Measurements from ENCODE around the gene CAMTA1. TPM values are rescaled to one million over a fixed set of nuclear protein-coding genes. Genes with fewer than 3 reads are reported as not detected.

The CAMTA1 gene
- total and polyA plus RNA-seq, 9 of the 15 experiments (the other 6 are each of a cell fraction or from before 2014, with no cell fraction given): 43.9 to 161 (median 65.9) TPM

DNA sequence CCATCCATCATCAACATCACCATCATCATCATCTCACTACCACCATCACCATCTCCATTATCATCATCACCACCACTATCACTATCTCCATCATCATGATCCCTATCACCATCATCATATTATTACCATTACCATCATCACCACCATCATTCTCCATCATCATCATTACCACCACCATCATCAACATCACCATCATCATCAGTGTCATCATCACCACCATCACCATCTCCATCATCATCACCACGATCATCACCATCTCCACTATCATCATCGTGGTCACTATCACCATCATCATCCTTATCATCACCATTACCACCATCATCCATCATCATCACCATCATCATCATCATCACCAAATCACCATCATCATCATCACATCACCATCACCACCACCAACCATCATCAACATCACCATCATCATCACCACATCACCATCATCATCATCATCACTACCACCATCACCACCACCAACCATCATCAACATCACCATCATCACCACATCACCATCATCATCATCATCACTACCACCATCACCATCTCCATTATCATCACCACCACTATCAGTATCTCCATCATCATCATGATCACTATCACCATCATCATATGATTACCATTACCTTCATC, 783.8 kb downstream of the CAMTA1 start:
- peaks cover under 1 to 27% of the 10 kb centered on the region in 2 experiments; a peak in 4 of 5 replicates for H3K27me3 ChIP-seq (ENCODE audit: control insufficient read depth in 2 of 2, insufficient read depth in 2 of 2, low read length in 2 of 2)
- intact Hi-C loops (cut with micrococcal nuclease) (no loop called here), in situ Hi-C loops (cut with MboI) (no loop called here)
- no peaks in the 10 kb centered on the region; the same call in 1 of the 2 replicates for H4K20me1 ChIP-seq (replicated peaks; ENCODE audit: control insufficient read depth, insufficient read depth, low read length)
- ChIA-PET CTCF (ENCODE audit: low intra/inter-chr PET ratio) (no interaction called here), POLR2A (no interaction called here)
- no peak overlapping the region for H3K9ac ChIP-seq (ENCODE audit: insufficient read depth in 1 of 2, low read depth in 2 of 2, low read length in 2 of 2)
- no TSS peak for BruUV-seq (replicated peaks)
- H3K9me1 ChIP-seq (ENCODE audit: control insufficient read depth, insufficient read depth, low read length): no peaks in the 10 kb centered on the region
- no peaks in the 10 kb centered on the region for H3K79me2 ChIP-seq (ENCODE audit: control insufficient read depth, insufficient read depth, low read length)
- DNase-seq (ENCODE audit: extremely low read depth in 1 of 4, low spot score in 3 of 4): no peak
- no peaks in the 10 kb centered on the region; the same call in 1 of the 2 replicates for H3K9me3 ChIP-seq (replicated peaks; ENCODE audit: control insufficient read depth, insufficient read depth, low read depth, low read length)
- H3K36me3 ChIP-seq (ENCODE audit: control insufficient read depth, insufficient read depth, low read length): no peaks in the 10 kb centered on the region
- no peak overlapping the region for H3K27ac ChIP-seq (ENCODE audit: extremely low read depth, low read depth, low read length)
- peaks cover 0 to 6% of the 10 kb centered on the region in 2 experiments; a peak in 3 of 5 replicates for H3K4me1 ChIP-seq (replicated peaks in 1 of 2; ENCODE audit: control insufficient read depth in 2 of 2, insufficient read depth in 2 of 2, low read length in 2 of 2)
- no peak for ATAC-seq
- 5% methylated on average over 2 of the region's 2 CpGs for WGBS (ENCODE audit: insufficient coverage, low coverage, missing lambda C conversion rate)
- no peak overlapping the region for H3K4me3 ChIP-seq
- FAIRE-seq: peak; percentile 89
- TF ChIP-seq ATF1 (CRISPR knock-in tag; IDR thresholded peaks at IDR 0.05): no peak
- peak; percentile 43; the same call in 1 of the 2 replicates for TF ChIP-seq ATF1 (tag; IDR thresholded peaks at IDR 0.05)
- TF ChIP-seq, protein P1, sequence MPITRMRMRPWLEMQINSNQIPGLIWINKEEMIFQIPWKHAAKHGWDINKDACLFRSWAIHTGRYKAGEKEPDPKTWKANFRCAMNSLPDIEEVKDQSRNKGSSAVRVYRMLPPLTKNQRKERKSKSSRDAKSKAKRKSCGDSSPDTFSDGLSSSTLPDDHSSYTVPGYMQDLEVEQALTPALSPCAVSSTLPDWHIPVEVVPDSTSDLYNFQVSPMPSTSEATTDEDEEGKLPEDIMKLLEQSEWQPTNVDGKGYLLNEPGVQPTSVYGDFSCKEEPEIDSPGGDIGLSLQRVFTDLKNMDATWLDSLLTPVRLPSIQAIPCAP (CRISPR knock-in tag; IDR thresholded peaks at IDR 0.05; ENCODE audit: borderline replicate concordance): no peak
- TF ChIP-seq NEUROD1 (IDR thresholded peaks at IDR 0.05; ENCODE audit: borderline replicate concordance, low read depth, low read length, partially characterized antibody): no peak
- H3K4me2 ChIP-seq (ENCODE audit: insufficient read depth, low read length): no peak overlapping the region
- no peak overlapping the region for H2AFZ ChIP-seq (ENCODE audit: low read depth, low read length)
